ENCODE measurements around the gene MRPL17.

DNA sequence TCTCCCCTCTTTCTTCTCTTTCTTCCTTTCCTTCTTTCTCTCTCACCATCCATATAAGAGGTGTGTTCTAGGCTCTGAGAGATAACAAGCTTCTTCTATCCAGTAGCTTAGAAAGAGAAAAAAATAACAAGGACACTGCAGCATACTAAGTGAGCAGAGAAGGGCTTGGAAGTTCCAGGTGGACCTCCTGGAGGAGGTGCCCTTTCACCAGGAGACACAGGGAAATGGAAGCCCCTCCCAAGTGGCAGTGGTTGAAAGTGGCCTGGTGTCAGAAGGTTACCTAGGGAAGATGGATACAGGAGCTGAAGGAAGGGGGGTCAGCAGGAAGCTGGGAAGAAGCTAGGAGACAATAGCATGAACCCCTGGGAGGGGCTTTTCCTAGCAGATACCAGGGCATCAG lies 33.0 kb downstream of the MRPL17 start:
- TF ChIP-seq DDX20 (tag; IDR thresholded peaks at IDR 0.05; ENCODE audit: low read depth) (no peak), CEBPB (tag; IDR thresholded peaks at IDR 0.05) (no peak), EP300 (IDR thresholded peaks at IDR 0.05; ENCODE audit: low read length) (no peak), YY1 (IDR thresholded peaks at IDR 0.05; ENCODE audit: borderline replicate concordance in 1 of 3, control insufficient read depth in 1 of 3, extremely low read depth in 1 of 3, insufficient read depth in 3 of 3, insufficient read length in 1 of 3, insufficient replicate concordance in 2 of 3, low read depth in 1 of 3, low read length in 2 of 3) (no peak), SIN3A (IDR thresholded peaks at IDR 0.05; ENCODE audit: borderline replicate concordance in 2 of 2, control insufficient read depth in 1 of 2, low read depth in 2 of 2, low read length in 2 of 2) (no peak), TEAD4 (IDR thresholded peaks at IDR 0.05; ENCODE audit: low read length) (no peak), TEAD4 (CRISPR knock-in tag; IDR thresholded peaks at IDR 0.05; ENCODE audit: borderline replicate concordance) (no peak), FOXA1 (IDR thresholded peaks at IDR 0.05; ENCODE audit: borderline replicate concordance) (no peak), PPARD (CRISPR knock-in tag; IDR thresholded peaks at IDR 0.05) (no peak)
- TF ChIP-seq, protein P1, sequence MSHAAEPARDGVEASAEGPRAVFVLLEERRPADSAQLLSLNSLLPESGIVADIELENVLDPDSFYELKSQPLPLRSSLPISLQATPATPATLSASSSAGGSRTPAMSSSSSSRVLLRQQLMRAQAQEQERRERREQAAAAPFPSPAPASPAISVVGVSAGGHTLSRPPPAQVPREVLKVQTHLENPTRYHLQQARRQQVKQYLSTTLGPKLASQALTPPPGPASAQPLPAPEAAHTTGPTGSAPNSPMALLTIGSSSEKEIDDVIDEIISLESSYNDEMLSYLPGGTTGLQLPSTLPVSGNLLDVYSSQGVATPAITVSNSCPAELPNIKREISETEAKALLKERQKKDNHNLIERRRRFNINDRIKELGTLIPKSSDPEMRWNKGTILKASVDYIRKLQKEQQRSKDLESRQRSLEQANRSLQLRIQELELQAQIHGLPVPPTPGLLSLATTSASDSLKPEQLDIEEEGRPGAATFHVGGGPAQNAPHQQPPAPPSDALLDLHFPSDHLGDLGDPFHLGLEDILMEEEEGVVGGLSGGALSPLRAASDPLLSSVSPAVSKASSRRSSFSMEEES (CRISPR knock-in tag; IDR thresholded peaks at IDR 0.05), result no peak
- TF ChIP-seq, protein P2, sequence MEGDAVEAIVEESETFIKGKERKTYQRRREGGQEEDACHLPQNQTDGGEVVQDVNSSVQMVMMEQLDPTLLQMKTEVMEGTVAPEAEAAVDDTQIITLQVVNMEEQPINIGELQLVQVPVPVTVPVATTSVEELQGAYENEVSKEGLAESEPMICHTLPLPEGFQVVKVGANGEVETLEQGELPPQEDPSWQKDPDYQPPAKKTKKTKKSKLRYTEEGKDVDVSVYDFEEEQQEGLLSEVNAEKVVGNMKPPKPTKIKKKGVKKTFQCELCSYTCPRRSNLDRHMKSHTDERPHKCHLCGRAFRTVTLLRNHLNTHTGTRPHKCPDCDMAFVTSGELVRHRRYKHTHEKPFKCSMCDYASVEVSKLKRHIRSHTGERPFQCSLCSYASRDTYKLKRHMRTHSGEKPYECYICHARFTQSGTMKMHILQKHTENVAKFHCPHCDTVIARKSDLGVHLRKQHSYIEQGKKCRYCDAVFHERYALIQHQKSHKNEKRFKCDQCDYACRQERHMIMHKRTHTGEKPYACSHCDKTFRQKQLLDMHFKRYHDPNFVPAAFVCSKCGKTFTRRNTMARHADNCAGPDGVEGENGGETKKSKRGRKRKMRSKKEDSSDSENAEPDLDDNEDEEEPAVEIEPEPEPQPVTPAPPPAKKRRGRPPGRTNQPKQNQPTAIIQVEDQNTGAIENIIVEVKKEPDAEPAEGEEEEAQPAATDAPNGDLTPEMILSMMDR (IDR thresholded peaks at IDR 0.05 in 2 of 3, conservative IDR thresholded peaks at IDR 0.05 in 1 of 3; ENCODE audit: insufficient read depth in 2 of 3, low read depth in 1 of 3, low read length in 3 of 3), result no peak

Measured in K562 (cell line).